Tibial nerve (tissue), 4 donors: ENCODE results near the gene GANAB. TPM values are rescaled to one million over a fixed set of nuclear protein-coding genes. Genes with fewer than 3 reads are reported as not detected.
"Not testable (repeated sequence)": the region's sequence is repeated elsewhere in the genome, so short reads cannot be mapped to it uniquely, and the experiment has no call there.

Source experiments
- DNase-seq, 2 donors: peaks; one replicate each; pipeline ENCODE4 v3.0.0-alpha.2; 2019; ENCODE audit warnings: low spot score in 2 of 2
- H3K27ac ChIP-seq, 4 donors: fragments of 200-600 bp; sonication (generic) in 3 of 4; one replicate each; pipeline ENCODE4 v1.5.1; 2017 to 2019; ENCODE audit warnings: mild to moderate bottlenecking in 1 of 4
- H3K27me3 ChIP-seq, 2 donors: fragments of 200-600 bp; sonication (generic) in 1 of 2; one replicate each; pipeline versions ENCODE4 v1.5.1 to v1.6.0; 2017 to 2019
- H3K36me3 ChIP-seq, 3 donors: fragments of 200-600 bp; sonication (generic); one replicate each; pipeline ENCODE4 v1.5.1; 2018 to 2019
- H3K4me1 ChIP-seq, 4 donors: fragments of 200-600 bp; sonication (generic) in 3 of 4; one replicate each; pipeline ENCODE4 v1.5.1; 2017 to 2019
- H3K4me3 ChIP-seq, 4 donors: fragments of 200-600 bp; sonication (generic) in 3 of 4; one replicate each; pipeline ENCODE4 v1.5.1; 2017 to 2019; ENCODE audit warnings: mild to moderate bottlenecking in 1 of 4, moderate library complexity in 1 of 4
- H3K9me3 ChIP-seq, 4 donors: fragments of 200-600 bp; sonication (generic) in 3 of 4; one replicate each; pipeline ENCODE4 v1.5.1; 2017 to 2019
- EP300 ChIP-seq, 2 donors: sonication (generic); formaldehyde crosslinking; IDR thresholded peaks; one replicate each; pipeline ENCODE4 v1.6.1; 2017; ENCODE audit warnings: antibody characterized with exemption in 2 of 2, mild to moderate bottlenecking in 1 of 2
- POLR2A ChIP-seq, 2 donors: fragments of 450-650 bp; IDR thresholded peaks; one replicate each; pipeline ENCODE4 v1.6.1; 2017; ENCODE audit warnings: antibody characterized with exemption in 2 of 2, mild to moderate bottlenecking in 2 of 2, moderate library complexity in 2 of 2
- WGBS, 2 donors: methylation state at CpG; one replicate each; pipeline ENCODE4 v1.1.5; 2018; 5-methylcytosine and 5-hydroxymethylcytosine counted together
- total RNA-seq, 4 donors: library from RNA; depleted of rRNA; stranded (reverse); fragments of >200 nt; gene quantifications; one replicate each; pipeline ENCODE4 v1.1.0, GENCODE V29; 2016
- TF ChIP-seq, protein P1 (sequence below), 5 experiments: fragments of 200-600 bp in 3 of 5; fragments of 450-650 bp in 2 of 5; sonication (generic) in 3 of 5; IDR thresholded peaks; one replicate each; pipeline ENCODE4 v1.5.1; 2016 to 2019; ENCODE audit warnings: antibody characterized with exemption in 5 of 5, mild to moderate bottlenecking in 3 of 5, moderate library complexity in 2 of 5

Gene GANAB
- total RNA-seq, 4 donors from 2014 or later = 107 to 150 (median 121) TPM

DNA sequence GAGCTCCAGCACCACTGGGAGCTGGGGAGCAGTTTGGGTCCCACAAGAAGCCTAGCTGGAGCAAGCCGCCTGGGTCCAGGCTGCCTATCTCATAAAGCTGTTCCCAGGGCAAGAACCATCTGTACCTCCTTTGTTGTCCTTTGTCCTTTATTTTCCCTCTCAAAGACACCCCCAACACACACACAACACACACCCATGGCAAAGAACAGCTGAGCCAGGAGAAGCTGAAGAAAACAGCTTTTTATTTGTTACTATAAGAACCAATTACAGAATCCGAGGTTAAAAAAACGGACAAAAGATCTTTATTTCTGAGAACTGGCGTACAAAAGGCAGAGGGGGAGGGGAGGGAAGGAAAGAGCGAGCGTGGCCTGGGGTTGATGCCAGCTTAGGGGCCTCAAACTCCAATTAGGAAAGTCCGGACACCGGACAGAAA is 53.4 kb downstream of the GANAB start:
- WGBS, 2 donors = 45 to 47% methylated on average over 8 of the region's 8 CpGs

DNA sequence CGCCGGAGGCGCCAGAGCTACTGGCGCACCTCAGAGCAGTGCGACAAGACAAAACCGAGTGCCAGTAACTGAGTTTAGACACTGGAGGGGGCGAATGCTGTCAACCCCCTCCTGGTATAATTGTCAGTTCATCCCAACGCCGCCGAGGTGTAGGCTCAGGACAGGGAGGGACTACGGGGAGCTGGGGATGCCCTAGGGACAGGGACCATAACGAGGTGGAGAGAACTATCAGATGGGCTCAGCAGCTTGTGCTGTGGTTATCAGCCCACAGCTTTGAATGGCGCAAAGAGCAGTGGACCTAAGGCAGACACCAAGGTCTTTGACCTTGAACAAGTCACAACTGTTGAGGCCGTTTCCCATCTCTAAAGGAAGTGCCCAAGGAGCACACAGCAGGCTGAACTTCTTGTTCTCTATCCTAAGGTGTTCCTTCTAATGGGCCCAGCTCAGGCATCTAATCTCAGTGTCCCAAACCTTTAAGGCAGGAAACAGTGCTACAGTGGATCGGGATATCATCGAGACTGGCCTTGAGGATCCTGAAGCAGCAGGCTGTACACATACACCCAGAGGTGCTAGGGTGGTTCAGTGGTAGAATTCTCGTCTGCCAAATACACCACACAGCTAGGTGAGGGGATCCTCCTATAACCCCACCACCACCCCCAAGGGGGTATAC is 54.1 kb downstream of the GANAB start:
- 11 to 17% methylated on average over 14 to 17 of the region's 17 CpGs for WGBS, 2 donors
- peak overlapping the region; percentile 94 to 99 (median 96) for H3K27ac ChIP-seq
- H3K36me3 ChIP-seq = peaks cover 8 to 56% (median 14%) of the 10 kb centered on the region in 3 donors
- TF ChIP-seq EP300 (IDR thresholded peaks at IDR 0.05) (no peak), POLR2A (IDR thresholded peaks at IDR 0.05) (no peak)
- TF ChIP-seq, protein P1, sequence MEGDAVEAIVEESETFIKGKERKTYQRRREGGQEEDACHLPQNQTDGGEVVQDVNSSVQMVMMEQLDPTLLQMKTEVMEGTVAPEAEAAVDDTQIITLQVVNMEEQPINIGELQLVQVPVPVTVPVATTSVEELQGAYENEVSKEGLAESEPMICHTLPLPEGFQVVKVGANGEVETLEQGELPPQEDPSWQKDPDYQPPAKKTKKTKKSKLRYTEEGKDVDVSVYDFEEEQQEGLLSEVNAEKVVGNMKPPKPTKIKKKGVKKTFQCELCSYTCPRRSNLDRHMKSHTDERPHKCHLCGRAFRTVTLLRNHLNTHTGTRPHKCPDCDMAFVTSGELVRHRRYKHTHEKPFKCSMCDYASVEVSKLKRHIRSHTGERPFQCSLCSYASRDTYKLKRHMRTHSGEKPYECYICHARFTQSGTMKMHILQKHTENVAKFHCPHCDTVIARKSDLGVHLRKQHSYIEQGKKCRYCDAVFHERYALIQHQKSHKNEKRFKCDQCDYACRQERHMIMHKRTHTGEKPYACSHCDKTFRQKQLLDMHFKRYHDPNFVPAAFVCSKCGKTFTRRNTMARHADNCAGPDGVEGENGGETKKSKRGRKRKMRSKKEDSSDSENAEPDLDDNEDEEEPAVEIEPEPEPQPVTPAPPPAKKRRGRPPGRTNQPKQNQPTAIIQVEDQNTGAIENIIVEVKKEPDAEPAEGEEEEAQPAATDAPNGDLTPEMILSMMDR (IDR thresholded peaks at IDR 0.05) = peak in 1 of 5 experiments; percentile 7
- no peaks in the 10 kb centered on the region for H3K9me3 ChIP-seq
- peaks cover 0 to 53% (median 26%) of the 10 kb centered on the region in 4 donors for H3K4me1 ChIP-seq
- no peak for DNase-seq
- no peaks in the 10 kb centered on the region for H3K27me3 ChIP-seq
- H3K4me3 ChIP-seq = peak overlapping the region; percentile 61 to 91 (median 70)

More for the DNA sequence above, 53.4 kb downstream of the GANAB start:
- Histone ChIP-seq H3K27me3 (no peaks in the 10 kb centered on the region), H3K9me3 (no peaks in the 10 kb centered on the region), H3K4me1 (peaks cover 0 to 60% (median 26%) of the 10 kb centered on the region in 4 donors), H3K36me3 (peaks cover 8 to 56% (median 18%) of the 10 kb centered on the region in 3 donors), H3K27ac (peak overlapping the region; percentile 94 to 99 (median 96)), H3K4me3 (peak overlapping the region in 2 of 4 donors; percentile 8 to 69)
- peak; percentile 48 to 80 for TF ChIP-seq EP300 (IDR thresholded peaks at IDR 0.05)
- peak in 1 of 2 donors; percentile 47 for TF ChIP-seq POLR2A (IDR thresholded peaks at IDR 0.05)
- TF ChIP-seq, protein P1 (IDR thresholded peaks at IDR 0.05) = no peak
- DNase-seq = no peak

DNA sequence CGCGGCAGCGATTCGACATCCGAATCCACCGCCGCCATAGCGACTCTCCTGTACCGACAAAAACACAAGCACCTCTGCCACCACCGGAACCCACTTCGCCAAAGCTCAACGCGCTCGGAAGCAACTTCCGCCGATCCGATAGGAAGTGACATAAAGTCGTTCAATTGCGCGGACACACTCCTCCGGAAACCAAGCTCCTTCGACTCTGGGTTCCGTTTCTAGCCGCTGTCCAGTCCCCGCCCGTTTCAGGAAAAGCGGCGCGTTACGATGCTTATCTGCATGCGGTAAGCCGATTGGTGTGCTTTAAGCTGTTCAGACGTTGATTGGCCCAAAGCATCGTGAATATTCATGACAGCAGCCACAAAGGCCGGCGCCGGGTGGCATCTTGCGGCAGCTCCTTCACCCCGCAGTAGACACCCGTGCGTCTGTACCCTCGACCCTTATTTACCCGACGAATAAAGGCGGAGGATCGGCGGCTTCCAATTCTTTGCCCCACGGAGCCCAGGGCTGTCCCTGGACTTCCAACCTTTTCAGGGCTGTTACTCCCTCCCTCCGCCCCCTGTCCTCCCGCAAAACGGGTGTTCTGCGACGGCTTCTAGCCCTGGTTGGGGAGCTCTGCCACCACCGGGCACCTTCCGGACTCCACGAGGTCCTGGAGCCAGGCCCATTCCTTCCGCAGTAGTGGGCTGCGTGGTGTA is 54.8 kb downstream of the GANAB start, which contains the start of gene TUT1:
TSS of gene TUT1 (minus strand) at position 76 of the 698 bp plus-strand sequence. CDS start at position 38, 38 bp downstream.
- Histone ChIP-seq H3K36me3 (peaks cover 7 to 56% (median 14%) of the 10 kb centered on the region in 3 donors), H3K4me3 (peak within 1 kb of the TSS; percentile 61 to 91 (median 70)), H3K9me3 (no peaks in the 10 kb centered on the region), H3K27ac (peak within 1 kb of the TSS; percentile 94 to 99 (median 96)), H3K4me1 (peaks cover 0 to 49% (median 26%) of the 10 kb centered on the region in 4 donors), H3K27me3 (no peaks in the 10 kb centered on the region)
- WGBS, 2 donors = 0 to 1% methylated on average over 51 to 53 of the region's 58 CpGs
- peak; percentile 93 to 96 for DNase-seq
- TF ChIP-seq POLR2A (IDR thresholded peaks at IDR 0.05) = peak; percentile 66 to 96
- peak; percentile 73 to 98 for TF ChIP-seq EP300 (IDR thresholded peaks at IDR 0.05)
- TF ChIP-seq, protein P1 (IDR thresholded peaks at IDR 0.05) = peak in 1 of 5 experiments; percentile 41

DNA sequence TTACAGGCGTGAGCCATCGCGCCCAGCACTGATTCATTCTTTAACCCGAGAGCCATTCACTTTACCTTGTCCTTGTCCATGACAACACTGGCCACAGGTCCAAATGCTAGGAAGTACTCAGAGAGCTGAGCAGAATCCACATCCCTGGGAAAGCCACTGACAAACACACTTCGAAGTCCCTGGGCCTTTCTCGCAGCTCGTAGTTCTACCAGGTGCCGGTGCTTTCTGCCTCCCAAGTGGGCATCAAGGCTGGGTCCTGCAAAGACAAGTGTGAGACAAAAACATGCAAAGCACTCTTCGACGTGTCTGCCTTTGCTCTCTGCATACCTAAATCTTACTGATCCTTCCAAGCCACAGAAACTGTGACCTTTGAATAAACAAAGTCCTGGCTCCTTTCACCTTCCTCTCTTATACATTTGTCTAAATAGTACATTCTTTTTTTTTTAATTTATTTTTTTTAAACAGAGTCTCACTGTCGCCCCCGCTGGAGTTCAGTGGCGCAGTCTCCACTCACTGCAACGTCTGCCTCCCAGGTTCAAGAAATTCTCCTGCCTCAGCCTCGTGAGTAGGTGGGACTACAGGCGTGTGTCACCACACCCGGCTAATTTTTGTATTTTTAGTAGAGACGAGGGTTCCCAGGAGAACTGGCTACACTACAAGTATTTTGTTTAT is 57.3 kb downstream of the GANAB start:
- H3K4me3 ChIP-seq = no peak overlapping the region
- H3K27ac ChIP-seq = no peak overlapping the region
- peaks cover 0 to 56% (median 0%) of the 10 kb centered on the region in 3 donors for H3K36me3 ChIP-seq
- WGBS, 2 donors = 65% methylated on average over 18 of the region's 18 CpGs
- no peaks in the 10 kb centered on the region for H3K9me3 ChIP-seq
- H3K4me1 ChIP-seq = peaks cover 0 to 43% (median 25%) of the 10 kb centered on the region in 4 donors
- TF ChIP-seq, protein P1 (IDR thresholded peaks at IDR 0.05) = no peak
- TF ChIP-seq EP300 (IDR thresholded peaks at IDR 0.05) (no peak), POLR2A (IDR thresholded peaks at IDR 0.05) (no peak)
- DNase-seq = no peak
- no peaks in the 10 kb centered on the region for H3K27me3 ChIP-seq

DNA sequence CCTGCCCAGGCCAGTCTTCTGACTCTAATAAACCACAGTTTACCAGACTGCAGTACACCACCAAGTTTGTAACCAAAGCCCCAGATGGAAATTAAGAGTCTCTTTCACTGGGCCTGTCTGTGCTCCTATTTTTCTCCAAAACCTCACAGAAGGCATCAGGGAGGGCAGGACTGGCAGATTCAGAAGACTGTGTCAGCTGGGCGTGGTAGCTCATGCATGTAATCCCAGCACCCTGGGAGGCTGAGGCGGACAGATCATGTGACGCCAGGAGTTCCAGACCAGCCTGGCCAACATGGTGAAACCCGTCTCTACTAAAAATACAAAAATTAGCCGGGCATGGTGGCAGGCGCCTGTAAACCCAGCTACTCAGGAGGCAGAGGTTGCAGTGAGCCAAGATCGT is 61.1 kb downstream of the GANAB start:
- Histone ChIP-seq H3K36me3 (peaks cover 0 to 86% (median 3%) of the 10 kb centered on the region in 3 donors), H3K4me1 (peaks cover 0 to 14% (median 3%) of the 10 kb centered on the region in 4 donors)
- H3K9me3 ChIP-seq, DNase-seq, H3K27ac ChIP-seq, H3K27me3 ChIP-seq, H3K4me3 ChIP-seq: not testable (repeated sequence)
- WGBS, 2 donors = 95 to 97% methylated on average over 7 of the region's 7 CpGs

DNA sequence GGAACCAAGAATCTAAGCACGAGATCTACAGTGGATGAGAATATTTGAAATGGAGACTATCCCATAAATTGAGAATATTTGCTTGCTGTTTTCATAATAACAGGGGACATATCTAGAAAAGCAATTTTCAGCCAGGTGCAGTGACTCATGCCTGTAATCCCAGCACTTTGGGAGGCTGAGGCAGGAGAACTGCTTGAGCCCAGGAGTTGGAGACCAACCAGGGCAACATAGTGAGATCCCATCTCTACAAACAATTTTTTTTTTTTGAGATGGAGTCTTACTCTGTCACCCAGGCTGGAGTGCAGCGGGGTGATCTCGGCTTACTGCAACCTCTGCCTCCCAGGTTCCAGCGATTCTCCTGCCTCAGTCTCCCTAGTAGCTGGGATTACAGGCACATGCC is 64.7 kb downstream of the GANAB start:
- H3K36me3 ChIP-seq = peaks cover 0 to 97% (median 5%) of the 10 kb centered on the region in 3 donors
- H3K27ac ChIP-seq, H3K4me3 ChIP-seq, H3K9me3 ChIP-seq, H3K27me3 ChIP-seq, DNase-seq, H3K4me1 ChIP-seq: not testable (repeated sequence)
- WGBS, 2 donors = 91 to 93% methylated on average over 4 of the region's 4 CpGs
